WI38 (cell line): Measurements from ENCODE around the gene ZFP36L1.

ENCODE experiments used
- H3K4me3 ChIP-seq: 2 replicates; pipeline ENCODE4 v1.5.1; 2011; ENCODE audit warnings: low read depth, mild to moderate bottlenecking, control low read depth, low read length
- TF ChIP-seq, protein P1 (sequence below): IDR thresholded peaks from 2 replicates; pipeline ENCODE4 v1.5.1; 2012; ENCODE audit warnings: low read depth, mild to moderate bottlenecking, control low read depth, low read length

ZFP36L1 gene

DNA sequence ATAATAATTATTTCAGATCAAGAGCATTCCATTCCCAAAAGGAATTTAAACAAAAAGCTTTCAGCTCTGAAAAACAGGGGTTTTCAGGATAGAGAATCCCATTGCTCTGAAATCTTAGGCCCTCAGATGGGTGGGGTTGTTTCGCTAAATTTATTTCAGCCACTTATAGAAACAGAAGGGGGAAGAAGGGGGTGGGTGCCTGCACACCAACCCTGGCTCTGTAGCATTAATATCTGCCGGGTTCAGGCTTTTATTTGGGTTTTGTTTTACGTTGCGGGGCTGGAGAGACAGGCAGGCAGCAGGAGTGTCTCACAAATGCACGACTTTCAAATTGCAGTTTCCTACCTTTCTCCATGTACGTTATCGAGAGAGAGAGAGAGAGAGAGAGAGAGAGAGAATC, 12.5 kb upstream of the ZFP36L1 start:
- H3K4me3 ChIP-seq = no peak overlapping the region
- TF ChIP-seq, protein P1, sequence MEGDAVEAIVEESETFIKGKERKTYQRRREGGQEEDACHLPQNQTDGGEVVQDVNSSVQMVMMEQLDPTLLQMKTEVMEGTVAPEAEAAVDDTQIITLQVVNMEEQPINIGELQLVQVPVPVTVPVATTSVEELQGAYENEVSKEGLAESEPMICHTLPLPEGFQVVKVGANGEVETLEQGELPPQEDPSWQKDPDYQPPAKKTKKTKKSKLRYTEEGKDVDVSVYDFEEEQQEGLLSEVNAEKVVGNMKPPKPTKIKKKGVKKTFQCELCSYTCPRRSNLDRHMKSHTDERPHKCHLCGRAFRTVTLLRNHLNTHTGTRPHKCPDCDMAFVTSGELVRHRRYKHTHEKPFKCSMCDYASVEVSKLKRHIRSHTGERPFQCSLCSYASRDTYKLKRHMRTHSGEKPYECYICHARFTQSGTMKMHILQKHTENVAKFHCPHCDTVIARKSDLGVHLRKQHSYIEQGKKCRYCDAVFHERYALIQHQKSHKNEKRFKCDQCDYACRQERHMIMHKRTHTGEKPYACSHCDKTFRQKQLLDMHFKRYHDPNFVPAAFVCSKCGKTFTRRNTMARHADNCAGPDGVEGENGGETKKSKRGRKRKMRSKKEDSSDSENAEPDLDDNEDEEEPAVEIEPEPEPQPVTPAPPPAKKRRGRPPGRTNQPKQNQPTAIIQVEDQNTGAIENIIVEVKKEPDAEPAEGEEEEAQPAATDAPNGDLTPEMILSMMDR = no peak

DNA sequence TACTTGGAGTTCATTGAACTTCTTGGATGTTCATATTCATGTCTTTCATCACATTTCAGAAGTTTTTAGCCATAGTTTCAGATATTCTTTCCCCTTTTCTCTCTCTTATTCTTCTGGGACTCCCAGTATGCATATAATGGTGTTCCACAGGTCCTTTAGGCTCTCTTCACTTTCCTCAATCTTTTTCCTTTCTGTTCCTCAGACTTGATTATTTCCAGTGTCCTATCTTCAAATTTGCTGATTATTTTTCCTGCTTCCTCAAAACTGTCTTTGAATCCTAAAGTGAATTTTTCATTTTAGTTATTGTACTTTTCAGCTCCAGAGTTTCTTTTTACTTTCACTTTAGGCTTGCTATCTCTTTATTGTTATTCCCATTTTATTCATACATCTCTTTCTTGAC, 8.8 kb upstream of the ZFP36L1 start:
- TF ChIP-seq, protein P1 = no peak
- no peak overlapping the region for H3K4me3 ChIP-seq

DNA sequence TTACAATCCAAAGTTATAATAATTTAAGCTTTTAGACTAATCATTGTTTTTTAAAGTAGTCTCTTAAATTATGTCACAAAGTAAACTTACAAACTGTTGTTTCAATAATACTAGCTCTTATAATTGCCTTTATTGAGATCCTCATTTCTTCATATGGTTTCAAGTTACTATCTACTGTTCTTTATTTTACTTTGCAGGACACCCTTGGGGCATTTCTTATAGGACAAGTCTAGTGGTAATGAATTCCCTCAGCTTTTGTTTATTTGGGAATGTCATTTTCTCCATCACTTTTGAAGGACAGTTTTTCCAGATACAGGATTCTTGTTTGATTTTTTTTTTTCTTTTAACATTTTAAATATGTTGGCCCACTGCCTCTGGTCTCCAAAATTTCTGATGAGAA, 8.1 kb upstream of the ZFP36L1 start:
- H3K4me3 ChIP-seq = no peak overlapping the region
- TF ChIP-seq, protein P1 = no peak

DNA sequence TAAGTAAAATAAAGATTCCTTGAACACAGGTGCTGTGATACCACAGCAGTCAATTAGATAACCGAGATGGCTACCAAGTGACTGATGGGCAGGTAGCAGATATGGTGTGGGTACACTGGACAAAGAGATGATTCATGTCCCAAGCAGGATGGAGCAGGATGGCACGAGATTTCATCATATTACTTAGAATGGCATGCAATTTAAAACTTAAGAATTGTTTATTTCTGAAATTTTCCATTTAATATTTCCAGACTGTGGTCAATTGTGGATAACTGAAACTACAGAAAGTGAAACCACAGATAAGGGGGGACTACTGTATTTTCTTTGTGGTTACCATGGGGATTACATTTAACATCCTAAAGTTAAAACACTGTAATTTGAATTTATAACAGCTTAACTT, 7.5 kb upstream of the ZFP36L1 start:
- TF ChIP-seq, protein P1 = no peak
- no peak overlapping the region for H3K4me3 ChIP-seq

DNA sequence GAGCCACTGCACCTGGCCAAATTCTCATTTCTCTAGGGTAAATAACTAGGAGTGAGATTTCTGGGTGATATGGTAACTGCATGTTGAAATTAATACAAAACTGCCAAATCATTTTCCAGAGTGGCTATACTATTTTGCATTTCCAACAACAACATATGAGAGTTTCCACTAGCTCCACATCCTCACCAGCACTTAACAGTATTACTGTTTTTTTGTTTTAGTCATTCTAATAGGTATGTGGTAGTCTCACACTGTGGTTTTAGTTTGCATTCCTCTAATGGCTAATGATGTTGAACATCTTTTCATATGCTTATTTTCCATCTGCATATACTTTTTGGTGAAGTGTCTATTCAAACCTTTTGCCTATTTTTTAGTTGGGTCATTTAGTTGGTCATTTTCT, 5.8 kb upstream of the ZFP36L1 start:
- TF ChIP-seq, protein P1 = no peak
- no peak overlapping the region for H3K4me3 ChIP-seq

DNA sequence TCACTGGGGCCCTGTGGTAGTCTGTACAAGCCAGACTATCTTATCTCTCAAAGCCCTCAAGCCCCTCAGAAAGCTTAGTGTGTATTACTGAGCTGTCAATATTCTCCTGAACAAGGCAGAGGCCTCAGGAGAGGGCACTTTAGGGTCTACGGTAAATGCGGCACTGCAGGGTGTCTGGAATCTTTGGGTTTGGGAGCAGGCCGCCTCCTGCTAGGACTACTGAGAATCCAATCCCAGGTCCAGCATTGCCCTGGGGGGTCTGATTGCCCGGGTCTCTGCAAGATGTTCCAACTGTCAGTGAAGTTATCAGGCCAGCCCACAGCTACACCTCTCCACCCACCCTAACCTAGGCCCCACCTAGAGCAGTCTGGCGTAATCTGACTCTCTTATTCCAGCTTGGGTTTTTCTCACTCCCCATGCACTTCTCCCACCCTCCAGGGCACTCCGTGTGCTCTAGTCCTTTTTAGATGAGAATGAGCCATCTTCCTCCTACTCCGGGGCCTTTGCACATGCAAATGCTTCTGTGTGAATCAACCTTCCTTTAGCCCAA, 4.3 kb upstream of the ZFP36L1 start:
- TF ChIP-seq, protein P1 = no peak
- no peak overlapping the region for H3K4me3 ChIP-seq

DNA sequence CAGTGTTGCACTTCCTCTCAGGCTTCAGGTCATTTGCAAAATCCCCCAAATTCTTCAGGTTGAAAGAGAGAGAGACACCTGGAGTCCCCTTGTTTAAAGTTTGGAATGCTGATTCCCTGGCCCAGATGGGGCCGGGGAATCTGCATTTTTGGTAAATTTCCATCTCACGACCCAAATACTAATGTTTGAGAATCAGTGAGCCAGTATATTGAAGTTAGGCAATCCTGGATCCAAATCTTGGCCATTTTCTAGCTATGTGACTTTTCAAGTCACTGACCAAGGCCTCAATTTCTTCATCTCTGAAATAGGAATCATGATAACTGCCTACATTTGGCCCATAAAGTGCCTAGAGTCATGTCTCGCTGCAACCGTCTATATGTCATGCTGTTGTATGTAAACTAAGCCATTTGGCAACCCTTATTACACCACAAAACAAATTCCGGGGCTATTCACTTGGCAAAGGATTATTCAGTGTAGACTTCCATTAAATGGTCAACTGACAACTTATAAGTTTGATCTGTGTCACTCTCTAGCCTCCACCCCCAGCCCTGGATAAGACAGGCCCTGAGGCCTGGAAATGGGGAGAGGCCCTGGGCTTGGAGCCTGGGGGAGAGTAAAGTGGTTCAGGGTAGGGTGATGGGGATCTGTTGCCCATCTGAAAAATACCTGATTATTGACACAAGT, 3.7 kb upstream of the ZFP36L1 start:
- H3K4me3 ChIP-seq = peak overlapping the region; percentile 100
- TF ChIP-seq, protein P1 = no peak
